Hepatocyte (in vitro differentiated cells): Measurements from ENCODE around the gene APOOL.

ENCODE experiments used
- EZH2phosphoT487 ChIP-seq: fragments of 200-600 bp; sonication (generic); IDR thresholded peaks from one replicate; pipeline ENCODE4 v1.6.1; 2018; ENCODE audit warnings: antibody characterized with exemption, mild to moderate bottlenecking, low read depth, moderate library complexity; ENCODE audit not compliant: unreplicated experiment, severe bottlenecking
- TF ChIP-seq, protein P1 (sequence below): fragments of 200-600 bp; sonication (generic); IDR thresholded peaks from 2 replicates; pipeline ENCODE4 v1.5.1; 2016; ENCODE audit warnings: antibody characterized with exemption, mild to moderate bottlenecking; ENCODE audit not compliant: poor library complexity

GRCh38 chrX:85029043-85029442 is 25.4 kb downstream of the APOOL start:
- TF ChIP-seq EZH2phosphoT487: no peak
- TF ChIP-seq, protein P1, sequence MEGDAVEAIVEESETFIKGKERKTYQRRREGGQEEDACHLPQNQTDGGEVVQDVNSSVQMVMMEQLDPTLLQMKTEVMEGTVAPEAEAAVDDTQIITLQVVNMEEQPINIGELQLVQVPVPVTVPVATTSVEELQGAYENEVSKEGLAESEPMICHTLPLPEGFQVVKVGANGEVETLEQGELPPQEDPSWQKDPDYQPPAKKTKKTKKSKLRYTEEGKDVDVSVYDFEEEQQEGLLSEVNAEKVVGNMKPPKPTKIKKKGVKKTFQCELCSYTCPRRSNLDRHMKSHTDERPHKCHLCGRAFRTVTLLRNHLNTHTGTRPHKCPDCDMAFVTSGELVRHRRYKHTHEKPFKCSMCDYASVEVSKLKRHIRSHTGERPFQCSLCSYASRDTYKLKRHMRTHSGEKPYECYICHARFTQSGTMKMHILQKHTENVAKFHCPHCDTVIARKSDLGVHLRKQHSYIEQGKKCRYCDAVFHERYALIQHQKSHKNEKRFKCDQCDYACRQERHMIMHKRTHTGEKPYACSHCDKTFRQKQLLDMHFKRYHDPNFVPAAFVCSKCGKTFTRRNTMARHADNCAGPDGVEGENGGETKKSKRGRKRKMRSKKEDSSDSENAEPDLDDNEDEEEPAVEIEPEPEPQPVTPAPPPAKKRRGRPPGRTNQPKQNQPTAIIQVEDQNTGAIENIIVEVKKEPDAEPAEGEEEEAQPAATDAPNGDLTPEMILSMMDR: no peak
